AG04450 (cell line): ENCODE data around the gene COL6A2. TPM values are rescaled to one million over a fixed set of nuclear protein-coding genes. Genes with fewer than 3 reads are reported as not detected.

Experiments
- CTCF ChIA-PET: fragments of 300-600, 350-600 bp; formaldehyde crosslinking; extraction: SDS; loops from one replicate; lab custom pipeline; 2022; ENCODE audit warnings: antibody characterized with exemption, inconsistent platforms; lab: Charles Lee
- POLR2A ChIA-PET: fragments of 350-600 bp; formaldehyde crosslinking; extraction: SDS; loops from one replicate; lab custom pipeline; 2021; ENCODE audit warnings: antibody characterized with exemption, inconsistent platforms; lab: Yijun Ruan, JAX
- DNase-seq: peaks from one replicate; pipeline ENCODE4 v3.0.0-alpha.2; 2011; ENCODE audit warnings: low read depth, low spot score
- H3K27ac ChIP-seq: one replicate; pipeline ENCODE4 v1.5.1; 2012; ENCODE audit warnings: low read depth, low read length, control low read depth
- H3K27me3 ChIP-seq: one replicate; pipeline ENCODE4 v1.6.0; 2012; ENCODE audit warnings: low read length; ENCODE audit not compliant: control insufficient read depth, insufficient read depth
- H3K4me3 ChIP-seq: 2 replicates; pipeline ENCODE4 v1.5.1; 2011; ENCODE audit warnings: mild to moderate bottlenecking, low read depth, low read length, control low read depth
- H3K9me3 ChIP-seq: 2 replicates; pipeline ENCODE4 v1.5.1; 2012; ENCODE audit warnings: low read length; ENCODE audit not compliant: control insufficient read depth, insufficient read depth
- CTCF ChIP-seq: IDR thresholded peaks from 2 replicates; pipeline ENCODE4 v1.5.1; 2011; ENCODE audit warnings: low read depth, low read length, control low read depth, inconsistent platforms
- polyA plus RNA-seq: library from polyadenylated mRNA; depleted of rRNA; stranded (reverse); fragments of >200 nt; gene quantifications from 2 replicates; pipeline ENCODE4 v1.2.3, GENCODE V29; 2011

The COL6A2 gene
- polyA plus RNA-seq, 1 experiment = 454 TPM

GRCh38 chr21:46098303-46099141, 610 bp downstream of the COL6A2 start:
- no peak for TF ChIP-seq CTCF
- peak overlapping the region; percentile 79 for H3K4me3 ChIP-seq
- H3K9me3 ChIP-seq = peaks cover 4% of the 10 kb centered on the region
- no peak for DNase-seq
- CTCF ChIA-PET = interaction anchor here (1.9 kb wide), 1 partner anchor 125 kb away, joined by 5 read pairs; no protein-coding TSS in a partner anchor
- no peaks in the 10 kb centered on the region for H3K27me3 ChIP-seq
- POLR2A ChIA-PET = interaction anchor here (0.6 to 1.7 kb wide), 9 partner anchors 18 to 227 kb away, joined by 3 to 8 read pairs (median 5); no protein-coding TSS in a partner anchor
- peak overlapping the region; percentile 70 for H3K27ac ChIP-seq

GRCh38 chr21:46099476-46099875, 1.6 kb downstream of the COL6A2 start:
- peak overlapping the region; percentile 61 for H3K27ac ChIP-seq
- H3K27me3 ChIP-seq = no peaks in the 10 kb centered on the region
- CTCF ChIA-PET = interaction anchor here (1.9 kb wide), 1 partner anchor 126 kb away, joined by 5 read pairs; no protein-coding TSS in a partner anchor
- no peak for DNase-seq
- POLR2A ChIA-PET = interaction anchor here (0.6 to 1.7 kb wide), 10 partner anchors 19 to 226 kb away, joined by 3 to 10 read pairs (median 6); no protein-coding TSS in a partner anchor
- TF ChIP-seq CTCF = peak; percentile 38
- H3K9me3 ChIP-seq = peaks cover 6% of the 10 kb centered on the region
- H3K4me3 ChIP-seq = peak overlapping the region; percentile 79

- POLR2A ChIA-PET = interaction anchor here (1.7 kb wide), 1 partner anchor 119 kb away, joined by 3 read pairs; no protein-coding TSS in a partner anchor
- TF ChIP-seq CTCF = no peak
- Histone ChIP-seq H3K4me3 (peak overlapping the region; percentile 79), H3K27me3 (no peaks in the 10 kb centered on the region), H3K9me3 (peaks cover 8% of the 10 kb centered on the region), H3K27ac (no peak overlapping the region)
- DNase-seq = no peak
- CTCF ChIA-PET = interaction anchor here (1.9 kb wide), 1 partner anchor 127 kb away, joined by 5 read pairs; no protein-coding TSS in a partner anchor
Measured at GRCh38 chr21:46100020-46100419, 2.1 kb downstream of the COL6A2 start.

GRCh38 chr21:46100426-46100825, 2.5 kb downstream of the COL6A2 start:
- DNase-seq = no peak
- Histone ChIP-seq H3K4me3 (peak overlapping the region; percentile 79), H3K27me3 (no peaks in the 10 kb centered on the region), H3K9me3 (peaks cover 11% of the 10 kb centered on the region), H3K27ac (peak overlapping the region; percentile 25)
- POLR2A ChIA-PET = no interaction called here
- no peak for TF ChIP-seq CTCF
- CTCF ChIA-PET = interaction anchor here (1.9 kb wide), 1 partner anchor 127 kb away, joined by 5 read pairs; no protein-coding TSS in a partner anchor

- H3K27ac ChIP-seq = no peak overlapping the region
- no peaks in the 10 kb centered on the region for H3K27me3 ChIP-seq
- POLR2A ChIA-PET = no interaction called here
- CTCF ChIA-PET = no interaction called here
- no peak for DNase-seq
- H3K9me3 ChIP-seq = peaks cover 11% of the 10 kb centered on the region
- TF ChIP-seq CTCF = no peak
- H3K4me3 ChIP-seq = peak overlapping the region; percentile 79
Measured at GRCh38 chr21:46100906-46101305, 3.0 kb downstream of the COL6A2 start.
